Colonic mucosa (tissue), 4 donors: ENCODE measurements around the gene RPS6KA4. TPM values are rescaled to one million over a fixed set of nuclear protein-coding genes. Genes with fewer than 3 reads are reported as not detected.

ENCODE experiments used
- DNase-seq: peaks from one replicate; pipeline ENCODE4 v3.0.0-alpha.2; 2020
- H3K27ac ChIP-seq: fragments of 200-600 bp; one replicate; pipeline ENCODE4 v1.8.0; 2021
- H3K27me3 ChIP-seq: fragments of 200-600 bp; one replicate; pipeline ENCODE4 v1.8.0; 2021
- H3K36me3 ChIP-seq: fragments of 200-600 bp; one replicate; pipeline ENCODE4 v1.8.0; 2021
- H3K4me1 ChIP-seq: fragments of 200-600 bp; one replicate; pipeline ENCODE4 v1.8.0; 2021; ENCODE audit warnings: mild to moderate bottlenecking
- H3K4me3 ChIP-seq: fragments of 200-600 bp; one replicate; pipeline ENCODE4 v1.8.0; 2021
- H3K9ac ChIP-seq, 2 donors: one replicate each; pipeline ENCODE4 v1.7.0; 2013; ENCODE audit warnings: control low read depth in 2 of 2, low read depth in 2 of 2, low read length in 2 of 2
- H3K9me3 ChIP-seq: fragments of 200-600 bp; one replicate; pipeline ENCODE4 v1.8.0; 2021
- CTCF ChIP-seq: fragments of 200-600 bp; IDR thresholded peaks from one replicate; pipeline ENCODE4 v1.8.0; 2022; ENCODE audit warnings: antibody characterized with exemption, mild to moderate bottlenecking
- intact Hi-C: fragments of 100-400 bp; cut with DNase I; formaldehyde crosslinking; loops from one replicate; pipeline ENCODE4 v1.14.1; 2022
- total RNA-seq, 2 donors: library from RNA; stranded (reverse); fragmentation: NEBNext Ultra II Directional in 1 of 2; extraction: Animal tissue kit (Norgen Biotek cat#: 25700) in 1 of 2; gene quantifications; one replicate each; pipeline ENCODE4 v1.2.1, GENCODE V29; 2021
- donor health status: healthy.
- donor health status: DM: no; HTN: no; CAD: no.
- donor health status: DM: no; HTN: no; CAD: no.

Gene RPS6KA4
- total RNA-seq, 2 donors from 2014 or later, result 28.9 to 59.1 TPM

GRCh38 chr11:64381350-64381749 lies 22.4 kb downstream of the RPS6KA4 start:
- no peak overlapping the region for H3K27ac ChIP-seq
- no peak overlapping the region for H3K9ac ChIP-seq
- no peak for TF ChIP-seq CTCF
- no peaks in the 10 kb centered on the region for H3K27me3 ChIP-seq
- no peak for DNase-seq
- no peaks in the 10 kb centered on the region for H3K36me3 ChIP-seq
- H3K4me1 ChIP-seq, result no peaks in the 10 kb centered on the region
- intact Hi-C loops, result no loop called here
- H3K9me3 ChIP-seq, result no peaks in the 10 kb centered on the region
- no peak overlapping the region for H3K4me3 ChIP-seq

GRCh38 chr11:64382047-64382446 lies 23.1 kb downstream of the RPS6KA4 start:
- TF ChIP-seq CTCF, result no peak
- Histone ChIP-seq H3K9me3 (no peaks in the 10 kb centered on the region), H3K4me3 (no peak overlapping the region), H3K27me3 (no peaks in the 10 kb centered on the region), H3K36me3 (no peaks in the 10 kb centered on the region), H3K9ac (no peak overlapping the region), H3K27ac (no peak overlapping the region), H3K4me1 (no peaks in the 10 kb centered on the region)
- DNase-seq, result no peak
- intact Hi-C loops, result no loop called here

- no peak for TF ChIP-seq CTCF
- Histone ChIP-seq H3K4me1 (no peaks in the 10 kb centered on the region), H3K4me3 (no peak overlapping the region), H3K9ac (no peak overlapping the region), H3K27ac (no peak overlapping the region), H3K9me3 (no peaks in the 10 kb centered on the region), H3K36me3 (no peaks in the 10 kb centered on the region), H3K27me3 (no peaks in the 10 kb centered on the region)
- intact Hi-C loops, result no loop called here
- DNase-seq, result no peak
These were observed 23.6 kb downstream of the RPS6KA4 start for GRCh38 chr11:64382586-64382985.

GRCh38 chr11:64383580-64383979 lies 24.6 kb downstream of the RPS6KA4 start:
- no peaks in the 10 kb centered on the region for H3K9me3 ChIP-seq
- no peaks in the 10 kb centered on the region for H3K4me1 ChIP-seq
- H3K27ac ChIP-seq, result no peak overlapping the region
- H3K27me3 ChIP-seq, result no peaks in the 10 kb centered on the region
- no peak for DNase-seq
- H3K36me3 ChIP-seq, result no peaks in the 10 kb centered on the region
- TF ChIP-seq CTCF, result no peak
- H3K4me3 ChIP-seq, result no peak overlapping the region
- intact Hi-C loops, result no loop called here
- H3K9ac ChIP-seq, result no peak overlapping the region

GRCh38 chr11:64384028-64384737 lies 25.2 kb downstream of the RPS6KA4 start:
- Histone ChIP-seq H3K4me1 (no peaks in the 10 kb centered on the region), H3K36me3 (no peaks in the 10 kb centered on the region)
- intact Hi-C loops, result no loop called here

More at GRCh38 chr11:64384028-64384737, 25.2 kb downstream of the RPS6KA4 start:
- no peaks in the 10 kb centered on the region for H3K27me3 ChIP-seq
- TF ChIP-seq CTCF, result no peak
- H3K4me3 ChIP-seq, result no peak overlapping the region
- no peaks in the 10 kb centered on the region for H3K9me3 ChIP-seq
- no peak for DNase-seq
- H3K27ac ChIP-seq, result no peak overlapping the region
- H3K9ac ChIP-seq, result no peak overlapping the region
